Measurements from ENCODE around the gene SLC34A2.

DNA sequence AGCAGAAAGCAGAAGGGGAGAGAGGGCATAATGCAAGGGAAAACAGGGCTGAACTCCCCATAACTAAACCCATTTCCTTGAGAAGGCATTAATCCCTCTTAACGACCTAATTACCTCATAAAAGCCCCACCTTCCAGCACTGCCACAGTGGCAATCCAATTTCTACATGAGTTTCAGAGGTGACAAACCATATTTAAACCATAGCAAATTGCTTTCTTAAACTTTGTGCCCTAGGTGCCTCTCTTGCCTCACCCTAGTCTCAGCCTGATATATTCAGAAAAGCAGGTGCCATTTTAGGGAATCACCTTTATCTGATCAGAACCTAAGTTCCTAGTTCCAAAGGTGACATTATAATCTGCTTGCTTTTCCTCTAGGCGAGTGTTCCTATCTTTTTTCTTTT lies 48.9 kb downstream of the SLC34A2 start:
- TF ChIP-seq, protein P1, sequence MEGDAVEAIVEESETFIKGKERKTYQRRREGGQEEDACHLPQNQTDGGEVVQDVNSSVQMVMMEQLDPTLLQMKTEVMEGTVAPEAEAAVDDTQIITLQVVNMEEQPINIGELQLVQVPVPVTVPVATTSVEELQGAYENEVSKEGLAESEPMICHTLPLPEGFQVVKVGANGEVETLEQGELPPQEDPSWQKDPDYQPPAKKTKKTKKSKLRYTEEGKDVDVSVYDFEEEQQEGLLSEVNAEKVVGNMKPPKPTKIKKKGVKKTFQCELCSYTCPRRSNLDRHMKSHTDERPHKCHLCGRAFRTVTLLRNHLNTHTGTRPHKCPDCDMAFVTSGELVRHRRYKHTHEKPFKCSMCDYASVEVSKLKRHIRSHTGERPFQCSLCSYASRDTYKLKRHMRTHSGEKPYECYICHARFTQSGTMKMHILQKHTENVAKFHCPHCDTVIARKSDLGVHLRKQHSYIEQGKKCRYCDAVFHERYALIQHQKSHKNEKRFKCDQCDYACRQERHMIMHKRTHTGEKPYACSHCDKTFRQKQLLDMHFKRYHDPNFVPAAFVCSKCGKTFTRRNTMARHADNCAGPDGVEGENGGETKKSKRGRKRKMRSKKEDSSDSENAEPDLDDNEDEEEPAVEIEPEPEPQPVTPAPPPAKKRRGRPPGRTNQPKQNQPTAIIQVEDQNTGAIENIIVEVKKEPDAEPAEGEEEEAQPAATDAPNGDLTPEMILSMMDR (IDR thresholded peaks at IDR 0.05; ENCODE audit: low read depth, low read length): no peak
- no peak for TF ChIP-seq EZH2phosphoT487 (IDR thresholded peaks at IDR 0.05; ENCODE audit: low read depth)

All from OCI-LY3 (cell line).